Chondrocyte (in vitro differentiated cells): ENCODE measurements around the gene SETBP1. TPM values are rescaled to one million over a fixed set of nuclear protein-coding genes. Genes with fewer than 3 reads are reported as not detected.

Experiments used
- DNase-seq: peaks from one replicate; pipeline ENCODE4 v3.0.0; 2021; ENCODE audit warnings: mixed read lengths, low spot score
- H3K27ac Mint-ChIP-seq: one replicate; pipeline ENCODE4 v1.8.0; 2021; ENCODE audit warnings: mild to moderate bottlenecking, moderate library complexity, mixed read lengths; ENCODE audit not compliant: unreplicated experiment
- H3K27me3 Mint-ChIP-seq: 2 replicates; pipeline ENCODE4 v1.8.0; 2021; ENCODE audit warnings: low read depth, mixed read lengths
- H3K36me3 Mint-ChIP-seq: 2 replicates; pipeline ENCODE4 v1.8.0; 2021; ENCODE audit warnings: low read depth, mixed read lengths
- H3K4me1 Mint-ChIP-seq: 2 replicates; pipeline ENCODE4 v1.8.0; 2021; ENCODE audit warnings: low read depth, mild to moderate bottlenecking, mixed read lengths
- H3K4me3 Mint-ChIP-seq: one replicate; pipeline ENCODE4 v1.8.0; 2021; ENCODE audit warnings: mild to moderate bottlenecking, moderate library complexity, mixed read lengths; ENCODE audit not compliant: unreplicated experiment
- H3K9me3 Mint-ChIP-seq: 2 replicates; pipeline ENCODE4 v1.8.0; 2021; ENCODE audit warnings: low read depth, mixed read lengths
- total RNA-seq: library from RNA; stranded (reverse); gene quantifications from 3 replicates; pipeline ENCODE4 v1.2.1, GENCODE V29; 2021
- TF ChIP-seq, protein P1 (sequence below): fragments of 200-600 bp; sonication (generic); IDR thresholded peaks from 2 replicates; pipeline ENCODE4 v1.5.0; 2021; ENCODE audit warnings: antibody characterized with exemption, mild to moderate bottlenecking, moderate library complexity

The SETBP1 gene
- total RNA-seq, 1 donor from 2014 or later = 29.3 TPM

DNA sequence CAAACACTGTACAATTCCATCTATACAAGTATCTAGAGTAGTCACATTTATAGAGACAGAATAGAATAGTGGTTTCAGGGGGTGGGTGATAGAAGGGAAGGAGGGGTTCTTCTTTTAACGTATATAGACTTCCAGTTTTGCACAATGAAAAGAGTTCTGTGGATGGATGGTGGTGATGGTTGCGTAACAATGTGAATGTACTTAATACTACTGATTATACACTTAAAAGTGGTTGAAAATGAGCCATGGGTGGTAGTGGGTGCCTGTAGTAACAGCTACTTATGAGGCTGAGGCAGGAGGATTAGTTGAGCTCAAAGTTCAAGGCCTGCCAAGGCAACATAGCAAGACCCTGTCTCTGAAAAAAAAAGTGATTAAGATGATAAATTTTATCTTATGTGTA lies 85.8 kb downstream of the SETBP1 start:
- TF ChIP-seq, protein P1, sequence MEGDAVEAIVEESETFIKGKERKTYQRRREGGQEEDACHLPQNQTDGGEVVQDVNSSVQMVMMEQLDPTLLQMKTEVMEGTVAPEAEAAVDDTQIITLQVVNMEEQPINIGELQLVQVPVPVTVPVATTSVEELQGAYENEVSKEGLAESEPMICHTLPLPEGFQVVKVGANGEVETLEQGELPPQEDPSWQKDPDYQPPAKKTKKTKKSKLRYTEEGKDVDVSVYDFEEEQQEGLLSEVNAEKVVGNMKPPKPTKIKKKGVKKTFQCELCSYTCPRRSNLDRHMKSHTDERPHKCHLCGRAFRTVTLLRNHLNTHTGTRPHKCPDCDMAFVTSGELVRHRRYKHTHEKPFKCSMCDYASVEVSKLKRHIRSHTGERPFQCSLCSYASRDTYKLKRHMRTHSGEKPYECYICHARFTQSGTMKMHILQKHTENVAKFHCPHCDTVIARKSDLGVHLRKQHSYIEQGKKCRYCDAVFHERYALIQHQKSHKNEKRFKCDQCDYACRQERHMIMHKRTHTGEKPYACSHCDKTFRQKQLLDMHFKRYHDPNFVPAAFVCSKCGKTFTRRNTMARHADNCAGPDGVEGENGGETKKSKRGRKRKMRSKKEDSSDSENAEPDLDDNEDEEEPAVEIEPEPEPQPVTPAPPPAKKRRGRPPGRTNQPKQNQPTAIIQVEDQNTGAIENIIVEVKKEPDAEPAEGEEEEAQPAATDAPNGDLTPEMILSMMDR = no peak
- H3K4me3 Mint-ChIP-seq = no peak overlapping the region
- no peak for DNase-seq
- H3K9me3 Mint-ChIP-seq = no peaks in the 10 kb centered on the region
- H3K36me3 Mint-ChIP-seq = peaks cover 3% of the 10 kb centered on the region
- H3K27ac Mint-ChIP-seq = no peak overlapping the region
- no peaks in the 10 kb centered on the region for H3K27me3 Mint-ChIP-seq
- H3K4me1 Mint-ChIP-seq = peaks cover 37% of the 10 kb centered on the region

DNA sequence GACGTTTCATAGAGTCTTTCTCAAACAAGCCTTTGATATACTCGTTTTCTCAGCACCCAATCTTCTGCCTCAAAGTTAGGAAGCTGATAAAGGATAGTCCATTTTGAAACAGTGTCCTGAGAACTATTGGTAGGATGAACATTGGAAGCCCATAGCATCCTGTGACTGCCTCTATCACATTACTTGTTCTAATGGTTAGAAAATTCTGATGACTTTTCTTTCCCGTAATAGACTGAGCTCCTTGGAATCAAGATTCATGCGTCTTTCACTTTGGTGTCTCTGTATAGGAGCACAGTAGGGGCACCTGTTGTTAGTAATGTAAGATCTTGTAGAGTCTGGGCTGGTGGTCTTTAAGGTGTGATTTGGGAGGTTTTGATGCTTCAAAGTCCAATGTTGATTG lies 87.1 kb downstream of the SETBP1 start:
- H3K4me1 Mint-ChIP-seq = peaks cover 44% of the 10 kb centered on the region
- H3K27ac Mint-ChIP-seq = no peak overlapping the region
- peaks cover 1% of the 10 kb centered on the region for H3K36me3 Mint-ChIP-seq

DNA sequence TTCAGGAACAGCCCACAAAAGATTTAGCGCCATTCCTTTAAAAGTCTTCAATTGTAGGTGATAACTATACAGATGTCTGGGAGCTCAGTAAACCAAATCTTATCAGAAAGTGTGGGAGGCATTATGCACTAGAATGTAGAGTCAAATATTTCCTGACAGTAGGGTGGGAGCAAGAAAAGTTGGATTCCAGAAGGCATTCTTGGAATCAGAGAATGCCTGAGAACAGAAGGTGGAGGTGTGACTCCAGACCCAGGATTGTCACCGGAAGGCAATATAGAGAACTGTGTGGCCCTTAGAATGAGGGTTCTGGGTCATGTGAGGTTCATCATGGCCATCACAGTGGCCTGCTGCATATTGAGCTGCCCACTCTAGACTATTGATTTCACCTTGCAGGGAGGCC lies 90.0 kb downstream of the SETBP1 start:
- Mint-ChIP-seq H3K27ac (no peak overlapping the region), H3K4me3 (no peak overlapping the region), H3K9me3 (no peaks in the 10 kb centered on the region), H3K4me1 (peaks cover 62% of the 10 kb centered on the region), H3K36me3 (peaks cover 1% of the 10 kb centered on the region), H3K27me3 (no peaks in the 10 kb centered on the region)
- DNase-seq = no peak
- TF ChIP-seq, protein P1 = no peak

More for the DNA sequence above, 87.1 kb downstream of the SETBP1 start:
- no peak overlapping the region for H3K4me3 Mint-ChIP-seq
- no peak for DNase-seq
- TF ChIP-seq, protein P1 = no peak
- H3K9me3 Mint-ChIP-seq = no peaks in the 10 kb centered on the region
- H3K27me3 Mint-ChIP-seq = no peaks in the 10 kb centered on the region

DNA sequence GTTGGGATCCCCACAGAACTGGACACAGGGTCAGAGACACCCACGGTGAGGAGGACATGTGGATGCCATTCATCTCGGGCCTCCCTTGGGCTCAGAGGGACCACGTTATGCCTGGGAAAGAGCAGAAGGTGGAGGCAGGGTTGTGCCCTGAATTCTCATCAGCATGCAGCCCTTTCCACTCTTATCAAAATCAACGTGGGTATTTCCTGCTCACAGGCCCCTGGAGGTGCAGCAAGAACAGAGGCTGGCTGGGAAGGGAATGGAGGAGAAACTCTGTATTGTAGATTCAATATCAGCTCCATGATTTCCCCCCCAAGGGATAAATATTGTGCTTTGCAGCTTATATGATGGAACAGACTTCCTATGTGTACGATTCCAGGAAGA lies 90.9 kb downstream of the SETBP1 start:
- Mint-ChIP-seq H3K9me3 (no peaks in the 10 kb centered on the region), H3K4me1 (peaks cover 72% of the 10 kb centered on the region), H3K27me3 (no peaks in the 10 kb centered on the region), H3K27ac (peak overlapping the region; percentile 76), H3K4me3 (no peak overlapping the region), H3K36me3 (peaks cover 1% of the 10 kb centered on the region)
- TF ChIP-seq, protein P1 = no peak
- DNase-seq = no peak

DNA sequence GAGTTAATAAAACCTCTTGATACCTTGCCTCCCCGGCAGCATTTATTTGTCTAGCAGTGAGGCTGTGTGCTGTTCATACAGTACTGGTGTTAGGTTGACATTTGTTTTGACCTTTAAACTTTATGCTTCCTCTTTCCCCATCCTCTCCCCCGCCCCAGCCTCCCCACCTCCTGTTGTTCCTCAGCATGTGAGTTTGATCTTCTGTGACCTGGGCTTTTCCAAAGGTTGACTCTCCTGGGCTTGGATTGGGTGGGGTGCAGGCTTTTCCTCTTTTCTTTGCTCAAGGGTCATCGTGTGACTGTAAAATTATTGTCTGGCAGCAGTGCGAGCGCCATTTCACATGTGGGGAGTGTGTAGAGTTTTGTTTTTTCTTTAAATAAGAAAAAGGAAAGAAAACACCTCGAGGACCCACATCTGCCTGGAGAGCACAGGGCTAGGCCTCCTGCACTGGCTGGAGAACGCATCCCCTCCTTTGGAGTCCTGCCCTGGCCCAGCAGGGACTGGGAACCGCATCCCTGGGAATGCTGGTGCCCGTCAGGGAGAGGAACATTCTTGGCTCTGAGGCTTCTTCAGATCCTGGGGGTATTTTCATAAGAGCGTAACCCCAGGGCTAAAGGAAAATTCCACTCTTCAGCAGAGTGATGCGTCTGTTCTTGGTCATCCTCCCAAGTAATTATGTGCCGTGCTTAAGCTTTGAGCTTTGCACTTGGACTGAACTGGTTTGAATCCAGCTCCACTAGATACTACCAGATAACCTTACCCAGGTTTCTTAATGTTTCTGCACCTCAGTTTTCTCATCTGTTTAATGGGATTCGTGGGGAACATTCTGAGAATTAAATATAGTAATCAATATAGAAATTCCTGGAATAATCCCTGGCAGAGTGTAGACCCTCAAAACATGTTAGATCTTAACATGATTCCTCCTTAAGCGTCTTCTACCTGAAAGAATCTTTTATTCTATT lies 91.5 kb downstream of the SETBP1 start:
- Mint-ChIP-seq H3K4me3 (peak overlapping the region; percentile 7), H3K4me1 (peaks cover 75% of the 10 kb centered on the region), H3K27me3 (no peaks in the 10 kb centered on the region), H3K9me3 (no peaks in the 10 kb centered on the region), H3K36me3 (peaks cover 1% of the 10 kb centered on the region), H3K27ac (peak overlapping the region; percentile 81)
- TF ChIP-seq, protein P1 = no peak
- peak; percentile 94 for DNase-seq
